Gastroesophageal sphincter (tissue), 4 donors: Measurements from ENCODE around the gene ATP2C2. TPM values are rescaled to one million over a fixed set of nuclear protein-coding genes. Genes with fewer than 3 reads are reported as not detected.

Experiments used
- ATAC-seq: fragments of 150-250 bp; one replicate; pipeline ENCODE4 v1.9.1; 2016; ENCODE audit warnings: mild to moderate bottlenecking, moderate library complexity
- H3K27ac ChIP-seq, 4 donors: fragments of 200-600 bp; sonication (generic) in 3 of 4; 1 replicate in 3 of 4; 2 replicates in 1 of 4; pipeline ENCODE4 v1.5.1; 2016 to 2019
- H3K27me3 ChIP-seq: fragments of 200-600 bp; sonication (generic); one replicate; pipeline ENCODE4 v1.5.1; 2019
- H3K36me3 ChIP-seq, 2 donors: fragments of 200-600 bp; sonication (generic); one replicate each; pipeline ENCODE4 v1.5.1; 2019; ENCODE audit warnings: control low read depth in 1 of 2
- H3K4me1 ChIP-seq, 3 donors: fragments of 200-600 bp; sonication (generic); 1 replicate in 2 of 3; 2 replicates in 1 of 3; pipeline ENCODE4 v1.5.1; 2016 to 2019; ENCODE audit warnings: control low read depth in 2 of 3
- H3K4me3 ChIP-seq, 2 donors: fragments of 200-600 bp; sonication (generic); one replicate each; pipeline ENCODE4 v1.5.1; 2019; ENCODE audit warnings: mild to moderate bottlenecking in 1 of 2, moderate library complexity in 1 of 2
- H3K9me3 ChIP-seq, 3 donors: fragments of 200-600 bp; sonication (generic); one replicate each; pipeline ENCODE4 v1.5.1; 2017 to 2019; ENCODE audit warnings: control low read depth in 2 of 3
- CTCF ChIP-seq, 4 experiments: fragments of 200-600 bp in 2 of 4; fragments of 450-650 bp in 2 of 4; sonication (generic) in 1 of 4; IDR thresholded peaks; one replicate each; pipeline ENCODE4 v1.5.1; 2017 to 2019; ENCODE audit warnings: antibody characterized with exemption in 4 of 4, mild to moderate bottlenecking in 2 of 4, moderate library complexity in 2 of 4
- EP300 ChIP-seq: sonication (generic); formaldehyde crosslinking; IDR thresholded peaks from one replicate; pipeline ENCODE4 v1.6.1; 2017; ENCODE audit warnings: antibody characterized with exemption, mild to moderate bottlenecking
- POLR2A ChIP-seq, 2 donors: fragments of 450-650 bp; IDR thresholded peaks; one replicate each; pipeline ENCODE4 v1.6.1; 2017; ENCODE audit warnings: antibody characterized with exemption in 2 of 2, mild to moderate bottlenecking in 2 of 2, moderate library complexity in 1 of 2
- POLR2AphosphoS5 ChIP-seq: sonication (generic); formaldehyde crosslinking; IDR thresholded peaks from one replicate; pipeline ENCODE4 v1.6.1; 2017; ENCODE audit warnings: antibody characterized with exemption
- WGBS, 2 donors: methylation state at CpG; one replicate each; pipeline ENCODE4 v1.1.5; 2018; ENCODE audit warnings: low coverage in 1 of 2; 5-methylcytosine and 5-hydroxymethylcytosine counted together
- total RNA-seq, 4 donors: library from RNA; depleted of rRNA; stranded (reverse); fragments of >200 nt; gene quantifications; one replicate each; pipeline ENCODE4 v1.1.0, GENCODE V29; 2016

ATP2C2 gene
- total RNA-seq, 4 donors from 2014 or later, result 0.13 to 1.3 (median 0.31) TPM; not detected in 1

- Histone ChIP-seq H3K4me3 (no peak overlapping the region), H3K36me3 (peaks cover 0 to 36% of the 10 kb centered on the region in 2 donors), H3K27ac (no peak overlapping the region), H3K9me3 (no peaks in the 10 kb centered on the region), H3K4me1 (no peaks in the 10 kb centered on the region), H3K27me3 (peaks cover 4% of the 10 kb centered on the region)
- WGBS, 2 donors, result 78 to 88% methylated on average over 2 to 5 of the region's 7 CpGs
- no peak for ATAC-seq
- no peak for TF ChIP-seq CTCF (IDR thresholded peaks at IDR 0.05)
- TF ChIP-seq POLR2A (IDR thresholded peaks at IDR 0.05), result no peak
These were observed 44.7 kb upstream of the ATP2C2 start for GRCh38 chr16:84323606-84324005.

- Histone ChIP-seq H3K27ac (no peak overlapping the region), H3K4me1 (no peaks in the 10 kb centered on the region), H3K27me3 (no peaks in the 10 kb centered on the region), H3K9me3 (no peaks in the 10 kb centered on the region), H3K4me3 (no peak overlapping the region), H3K36me3 (peaks cover 0 to 41% of the 10 kb centered on the region in 2 donors)
- TF ChIP-seq POLR2AphosphoS5 (no peak), CTCF (IDR thresholded peaks at IDR 0.05) (no peak), POLR2A (IDR thresholded peaks at IDR 0.05) (no peak), EP300 (no peak)
- WGBS, 2 donors, result 33 to 68% methylated on average over 1 to 2 of the region's 2 CpGs
- no peak for ATAC-seq
These were observed 43.7 kb upstream of the ATP2C2 start for GRCh38 chr16:84324434-84325262.

GRCh38 chr16:84326545-84326944 lies 41.8 kb upstream of the ATP2C2 start:
- Histone ChIP-seq H3K27ac (no peak overlapping the region), H3K9me3 (no peaks in the 10 kb centered on the region), H3K27me3 (no peaks in the 10 kb centered on the region), H3K4me1 (no peaks in the 10 kb centered on the region), H3K36me3 (peaks cover 0 to 49% of the 10 kb centered on the region in 2 donors), H3K4me3 (no peak overlapping the region)
- WGBS, 2 donors, result 100% methylated on average over 1 of the region's 2 CpGs
- no peak for ATAC-seq
- TF ChIP-seq POLR2AphosphoS5 (no peak), CTCF (IDR thresholded peaks at IDR 0.05) (no peak), POLR2A (IDR thresholded peaks at IDR 0.05) (no peak), EP300 (no peak)

GRCh38 chr16:84327926-84328505 lies 40.3 kb upstream of the ATP2C2 start:
- no peaks in the 10 kb centered on the region for H3K4me1 ChIP-seq
- no peak overlapping the region for H3K27ac ChIP-seq
- peaks cover 0 to 49% of the 10 kb centered on the region in 2 donors for H3K36me3 ChIP-seq
- no peaks in the 10 kb centered on the region for H3K27me3 ChIP-seq
- ATAC-seq, result no peak
- 60 to 85% methylated on average over 3 to 6 of the region's 13 CpGs for WGBS, 2 donors
- TF ChIP-seq POLR2AphosphoS5, result no peak
- TF ChIP-seq POLR2A (IDR thresholded peaks at IDR 0.05), result no peak
- TF ChIP-seq EP300, result no peak
- TF ChIP-seq CTCF (IDR thresholded peaks at IDR 0.05), result no peak
- no peak overlapping the region for H3K4me3 ChIP-seq
- no peaks in the 10 kb centered on the region for H3K9me3 ChIP-seq

GRCh38 chr16:84329016-84329415 lies 39.3 kb upstream of the ATP2C2 start:
- Histone ChIP-seq H3K27ac (no peak overlapping the region), H3K4me3 (no peak overlapping the region), H3K27me3 (no peaks in the 10 kb centered on the region), H3K9me3 (no peaks in the 10 kb centered on the region), H3K36me3 (peaks cover 0 to 49% of the 10 kb centered on the region in 2 donors), H3K4me1 (no peaks in the 10 kb centered on the region)
- TF ChIP-seq EP300, result no peak
- TF ChIP-seq CTCF (IDR thresholded peaks at IDR 0.05), result no peak
- no peak for TF ChIP-seq POLR2A (IDR thresholded peaks at IDR 0.05)
- 75 to 92% methylated on average over 4 to 8 of the region's 8 CpGs for WGBS, 2 donors
- no peak for ATAC-seq
